Measurements from ENCODE around the gene DZIP1.
"Not testable (repeated sequence)": the region's sequence is repeated elsewhere in the genome, so short reads cannot be mapped to it uniquely, and the experiment has no call there.

Gene DZIP1

DNA sequence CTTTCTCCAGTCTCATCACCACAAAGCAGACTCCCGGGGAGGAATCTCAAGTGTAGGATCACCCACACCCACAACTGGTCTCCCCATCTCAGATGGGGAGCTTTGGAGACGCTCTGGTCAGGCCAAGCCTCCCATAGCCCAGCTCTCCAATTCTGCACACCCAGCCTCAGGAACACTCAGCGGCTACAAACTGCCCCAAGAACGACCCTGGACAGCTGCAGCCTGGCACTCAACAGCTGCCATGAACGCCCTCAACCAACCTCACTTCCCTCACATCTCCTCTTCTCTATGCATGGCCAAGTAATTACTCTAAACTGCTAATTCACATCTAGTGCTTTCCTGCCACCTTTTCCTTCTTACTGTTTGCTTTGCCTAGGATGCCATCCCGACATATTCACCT lies 42.6 kb downstream of the DZIP1 start:
- no peak for DNase-seq (ENCODE audit: low read depth in 2 of 2)

DNA sequence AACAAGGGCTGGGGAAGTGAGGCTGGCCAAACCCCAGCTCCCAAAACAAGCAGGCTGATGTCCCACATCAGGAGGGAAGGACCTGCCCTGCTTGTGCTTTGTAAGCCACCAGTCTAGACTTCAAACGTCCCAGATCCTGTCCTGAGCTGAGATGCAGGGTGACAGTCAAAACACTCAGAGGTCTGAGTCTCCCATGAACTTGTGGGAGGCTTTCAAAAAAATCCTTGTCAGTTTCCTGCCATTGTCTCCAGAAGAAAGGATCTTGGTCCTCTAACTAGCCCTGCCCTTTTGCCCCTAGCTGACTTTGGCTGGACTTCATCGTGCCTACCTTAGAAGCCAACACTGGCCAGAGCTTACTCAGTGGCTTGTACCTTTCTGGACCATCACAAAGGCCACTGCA lies 43.3 kb downstream of the DZIP1 start:
- DNase-seq (ENCODE audit: low read depth in 2 of 2): no peak

DNA sequence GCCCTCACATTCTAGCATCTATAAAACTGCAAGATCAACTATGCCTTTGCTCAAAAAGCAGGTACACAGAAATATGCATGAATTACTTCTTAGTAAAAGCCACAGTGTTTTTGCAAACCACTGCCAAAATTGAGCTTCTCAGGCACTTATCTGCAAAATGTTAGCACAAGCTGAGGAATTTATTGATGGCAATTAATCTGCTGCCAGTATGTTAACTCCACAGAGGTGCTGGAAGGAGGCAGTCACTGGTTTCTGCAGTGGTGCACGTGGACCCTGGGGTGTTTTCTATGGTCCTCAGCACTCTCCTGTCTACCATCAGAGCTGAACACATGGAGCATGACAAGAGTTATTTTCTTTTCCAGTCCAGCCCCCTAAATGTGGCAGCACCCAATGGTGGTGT lies 47.8 kb downstream of the DZIP1 start:
- no peak for DNase-seq (ENCODE audit: low read depth in 2 of 2)

DNA sequence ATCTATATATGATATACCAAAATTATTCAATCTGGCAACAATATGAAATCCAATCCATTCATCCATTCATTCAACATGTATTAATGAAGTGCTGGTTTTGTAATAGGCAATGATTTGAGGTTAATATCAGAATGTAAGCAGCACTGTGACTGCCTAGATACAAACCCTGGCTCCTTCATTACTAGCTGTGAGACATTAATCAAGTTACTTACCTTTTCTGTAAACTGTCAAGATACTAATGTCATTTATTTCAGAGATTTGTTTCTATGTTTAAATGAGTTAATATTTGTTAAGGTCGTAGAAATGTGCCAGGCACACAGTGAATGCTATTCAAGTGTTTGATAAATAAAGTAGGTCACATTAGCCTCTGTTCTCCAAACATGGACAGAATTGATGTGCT lies 51.0 kb downstream of the DZIP1 start:
- DNase-seq (ENCODE audit: low read depth in 2 of 2): no peak

DNA sequence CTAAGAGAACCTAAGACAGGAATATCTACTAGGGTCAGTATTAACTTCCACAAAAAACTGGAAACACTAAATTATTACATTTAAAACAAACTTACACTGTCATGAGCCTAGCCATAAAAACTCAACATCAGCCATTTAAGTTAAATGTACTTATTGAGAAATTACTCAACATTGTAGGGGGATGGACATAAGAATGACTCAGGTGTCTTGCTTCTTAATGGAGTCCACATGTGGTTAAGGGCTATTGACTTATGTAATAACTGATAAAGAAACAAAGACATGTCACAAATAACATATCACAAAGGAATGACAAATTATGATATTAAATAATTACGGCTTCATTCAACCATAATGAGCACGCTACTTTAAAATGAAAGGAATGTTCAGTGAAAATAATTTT lies 55.8 kb downstream of the DZIP1 start:
- DNase-seq (ENCODE audit: low read depth in 2 of 2): no peak

DNA sequence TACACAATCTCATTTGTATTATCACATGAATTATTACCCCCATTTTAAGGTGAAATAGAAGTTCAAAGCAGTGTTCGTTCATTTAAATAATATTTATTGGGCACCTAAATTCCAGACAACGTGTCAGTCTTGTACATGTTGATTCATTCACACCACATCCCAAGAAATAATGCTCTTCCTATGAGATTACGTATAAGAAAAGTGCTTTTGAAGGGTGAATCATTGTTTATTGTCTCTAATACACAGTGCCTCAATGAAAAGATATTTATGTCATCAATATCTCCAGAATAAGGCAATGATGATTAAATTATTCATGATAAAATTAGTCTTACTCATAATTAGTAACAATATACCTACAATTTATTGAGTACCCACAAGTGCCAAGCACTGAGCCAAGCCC lies 56.4 kb downstream of the DZIP1 start:
- DNase-seq (ENCODE audit: low read depth in 2 of 2): no peak

DNA sequence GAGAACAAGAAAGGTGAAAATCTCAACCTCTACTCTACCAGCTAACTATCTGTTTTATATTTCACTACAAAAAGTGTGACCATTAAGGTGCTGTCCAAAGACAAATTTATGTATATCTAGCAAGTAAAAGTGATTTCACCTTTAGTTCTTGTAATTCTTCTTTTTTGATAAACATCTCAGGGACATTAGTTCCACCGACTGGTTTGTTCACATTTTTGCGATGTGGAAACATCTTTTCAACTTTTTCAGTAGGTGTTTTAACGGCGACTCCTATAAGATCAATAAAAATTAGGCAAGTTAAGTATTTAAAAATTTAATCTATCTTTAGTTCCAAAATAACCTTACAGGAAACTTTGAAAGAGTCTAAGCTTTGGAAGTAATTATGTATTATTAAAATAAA lies 58.6 kb downstream of the DZIP1 start:
- no peak for DNase-seq (ENCODE audit: low read depth in 2 of 2)

DNA sequence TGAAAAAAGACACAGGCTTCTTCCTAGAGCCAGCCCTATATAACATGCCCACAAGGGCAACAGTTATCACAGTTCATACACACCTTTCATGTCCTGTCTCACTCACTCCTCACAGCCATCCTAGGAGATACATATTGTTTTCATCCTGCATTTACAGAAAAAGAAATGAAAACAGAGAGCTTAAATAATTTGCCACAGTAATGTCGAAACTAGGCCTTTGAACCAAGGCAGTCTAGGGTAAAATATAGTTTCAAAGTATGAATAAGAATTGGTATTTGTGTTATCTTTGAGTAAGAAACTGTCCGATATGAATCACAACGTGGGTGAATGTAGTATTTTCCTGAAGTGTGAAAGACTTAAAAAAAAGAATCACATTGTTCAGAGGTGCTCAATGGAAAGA lies 65.2 kb downstream of the DZIP1 start:
- no peak for DNase-seq (ENCODE audit: low read depth in 2 of 2)

DNA sequence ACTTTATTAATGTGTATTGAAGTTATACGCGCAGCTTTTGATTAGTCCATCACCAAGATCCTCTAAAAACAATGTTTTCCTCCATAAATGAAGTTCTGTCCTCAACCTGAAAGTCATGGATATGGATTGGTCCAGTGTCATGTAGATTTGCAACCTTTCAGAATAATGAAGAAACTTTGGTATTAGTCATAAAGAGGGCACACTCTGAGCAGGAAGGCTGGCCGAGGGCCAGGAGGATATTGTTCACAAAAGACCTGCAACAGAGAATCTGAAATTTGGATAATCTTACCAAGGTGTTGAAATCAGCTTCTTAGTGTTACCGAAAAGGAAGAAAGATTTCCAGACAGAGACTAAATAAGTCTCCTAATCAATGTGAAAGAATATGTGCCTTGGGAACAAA lies 71.3 kb downstream of the DZIP1 start:
- no peak for DNase-seq (ENCODE audit: low read depth in 2 of 2)

DNA sequence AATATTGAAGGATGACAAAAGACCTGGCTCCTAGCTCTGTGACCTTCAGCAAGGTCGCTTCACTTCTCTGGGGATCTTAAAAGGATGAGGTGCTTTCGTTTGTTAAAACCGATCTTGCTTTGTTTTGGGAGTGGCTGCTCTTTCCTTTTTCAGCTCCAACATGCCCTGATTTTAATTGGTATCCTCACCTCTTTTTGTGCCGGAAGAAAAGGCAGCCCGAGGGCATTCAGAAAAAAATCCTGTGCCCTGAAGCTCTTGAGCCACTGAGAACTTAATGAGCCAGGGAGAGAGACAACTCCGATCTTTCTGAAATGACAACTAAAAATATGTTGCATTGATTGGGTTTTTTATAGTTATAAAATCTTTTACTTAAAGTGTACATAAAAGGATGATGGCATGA lies 72.6 kb downstream of the DZIP1 start:
- DNase-seq (ENCODE audit: low read depth in 2 of 2): no peak

DNA sequence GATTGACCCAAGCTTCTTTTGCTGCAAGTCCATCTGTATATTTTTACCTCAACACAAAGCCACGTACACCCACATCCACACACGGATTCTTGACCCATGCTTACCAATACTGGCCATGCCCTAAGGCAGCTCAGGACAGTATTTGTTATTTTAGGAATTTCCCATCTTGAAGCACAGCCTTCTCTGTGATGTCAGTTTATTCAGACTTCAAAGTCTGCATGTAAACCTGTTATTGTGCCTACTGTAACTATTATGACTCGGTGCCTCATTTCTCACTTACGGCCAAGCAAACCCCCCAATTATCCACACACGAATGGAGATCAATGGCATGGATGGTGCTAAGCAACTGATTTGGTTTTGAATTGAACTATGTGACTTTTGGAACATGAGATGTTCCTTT lies 74.5 kb downstream of the DZIP1 start:
- DNase-seq (ENCODE audit: low read depth in 2 of 2): no peak

DNA sequence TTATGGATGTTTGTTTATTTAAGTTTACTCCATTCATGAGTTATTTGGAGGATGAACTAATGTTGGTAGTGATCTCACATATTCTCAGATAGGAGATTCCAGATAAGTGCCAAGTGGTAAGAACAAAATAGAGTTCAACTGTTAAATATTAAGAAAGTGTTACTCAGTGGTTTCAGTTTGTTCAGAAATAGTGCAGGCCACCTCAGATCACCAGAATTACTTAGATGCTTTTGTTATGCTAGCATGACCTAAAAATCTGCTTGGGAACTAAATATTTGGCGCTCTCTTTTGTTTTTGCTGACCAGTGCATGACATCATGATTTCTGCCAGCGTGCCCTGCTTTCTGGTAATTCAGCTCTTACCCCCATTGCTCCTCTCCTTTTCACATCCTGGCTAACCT lies 76.4 kb downstream of the DZIP1 start:
- DNase-seq (ENCODE audit: low read depth in 2 of 2): no peak

DNA sequence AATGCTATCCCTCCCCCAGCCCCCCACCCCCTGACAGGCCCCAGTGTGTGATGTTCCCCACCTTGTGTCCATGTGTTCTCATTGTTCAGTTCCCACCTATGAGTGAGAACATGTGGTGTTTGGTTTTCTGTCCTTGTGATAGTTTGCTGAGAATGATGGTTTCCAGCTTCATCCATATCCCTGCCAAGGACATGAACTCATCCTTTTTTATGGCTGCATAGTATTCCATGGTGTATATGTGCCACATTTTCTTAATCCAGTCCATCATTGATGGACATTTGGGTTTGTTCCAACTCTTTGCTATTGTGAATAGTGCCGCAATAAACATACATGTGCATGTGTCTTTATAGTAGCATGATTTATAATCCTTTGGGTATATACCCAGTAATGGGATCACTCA lies 78.7 kb downstream of the DZIP1 start:
- DNase-seq (ENCODE audit: low read depth in 2 of 2): not testable (repeated sequence)

DNA sequence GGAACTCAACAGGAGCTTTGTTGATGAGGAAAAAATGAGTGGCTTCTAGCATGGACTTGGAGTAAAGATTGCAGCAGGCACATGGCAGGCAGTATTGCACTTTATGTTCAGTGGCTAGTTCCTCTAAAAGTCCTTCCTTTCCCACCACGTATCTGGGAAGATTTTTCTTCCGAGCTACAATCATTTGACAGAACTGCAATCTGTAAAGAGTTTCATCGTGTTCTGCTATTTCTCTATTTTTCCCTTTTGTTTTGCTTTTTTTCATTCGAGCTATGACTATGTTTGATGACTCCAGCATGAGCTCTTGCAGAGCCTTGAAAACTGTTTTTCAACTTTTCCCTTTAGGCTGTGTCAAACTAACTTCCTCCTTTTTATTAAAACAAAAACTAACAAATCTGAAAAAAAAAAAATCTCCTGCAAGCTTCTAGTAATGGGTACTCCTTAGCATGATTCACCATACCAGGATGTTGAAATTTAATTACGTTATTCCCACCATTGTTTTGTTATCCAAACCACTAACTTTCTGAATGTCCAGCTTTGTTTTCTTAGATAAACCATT lies 79.7 kb downstream of the DZIP1 start:
- DNase-seq (ENCODE audit: low read depth in 2 of 2): no peak

DNA sequence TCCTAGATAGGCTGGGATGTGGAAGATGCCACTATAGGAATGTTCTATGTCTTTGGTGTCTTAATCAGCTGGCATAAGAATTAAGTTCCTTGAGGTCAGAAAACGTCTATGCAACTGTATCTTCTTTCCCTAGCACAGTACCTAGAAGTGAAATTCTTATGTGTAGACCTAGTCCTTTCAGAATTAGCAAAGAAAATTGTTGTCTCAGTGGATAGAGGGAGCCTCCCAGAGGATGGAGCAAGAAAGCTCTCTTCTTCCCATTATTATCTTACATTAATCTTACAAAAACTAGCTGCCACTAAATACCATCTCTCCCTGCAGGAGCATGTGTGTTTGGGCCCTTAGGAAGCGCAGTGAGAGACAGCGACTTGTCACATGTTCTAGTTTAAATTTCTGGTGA lies 80.4 kb downstream of the DZIP1 start:
- DNase-seq (ENCODE audit: low read depth in 2 of 2): no peak

DNA sequence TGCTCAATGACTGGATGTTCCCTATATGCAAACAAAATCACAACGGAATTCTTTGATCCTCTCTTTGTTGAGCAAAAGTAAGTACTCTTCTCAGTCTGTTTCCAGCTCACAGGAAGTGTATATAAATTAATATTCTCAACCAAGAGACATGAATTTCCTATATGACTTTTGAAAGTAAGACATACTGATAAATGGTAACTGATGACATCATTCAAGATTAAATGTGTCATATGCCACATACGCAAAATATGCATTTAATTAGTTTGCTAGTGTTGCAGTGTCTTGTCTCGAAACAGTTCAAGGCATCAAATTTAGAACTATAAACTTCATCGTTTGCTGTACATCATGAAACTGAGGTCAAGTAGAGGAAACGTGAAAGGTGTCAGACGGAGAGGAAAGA lies 84.1 kb downstream of the DZIP1 start:
- no peak for DNase-seq (ENCODE audit: low read depth in 2 of 2)

DNA sequence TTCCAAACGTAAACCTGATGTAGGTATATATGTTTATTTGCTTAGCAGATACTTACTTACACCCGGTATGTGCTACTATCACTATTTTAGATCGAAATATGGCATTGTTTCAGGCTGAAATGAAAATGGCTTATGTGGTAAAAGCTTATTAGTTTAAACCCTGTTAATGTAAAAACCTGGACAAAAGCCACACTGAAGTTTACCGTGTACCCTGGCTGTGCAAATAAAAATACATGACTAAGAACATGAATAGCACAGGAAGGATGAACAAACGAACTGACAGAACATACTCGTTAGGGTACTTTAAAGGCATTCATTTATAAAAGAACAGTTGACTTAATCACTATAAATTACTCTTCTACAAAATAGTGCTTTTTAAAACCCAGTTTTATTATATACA lies 85.4 kb downstream of the DZIP1 start:
- no peak for DNase-seq (ENCODE audit: low read depth in 2 of 2)

DNA sequence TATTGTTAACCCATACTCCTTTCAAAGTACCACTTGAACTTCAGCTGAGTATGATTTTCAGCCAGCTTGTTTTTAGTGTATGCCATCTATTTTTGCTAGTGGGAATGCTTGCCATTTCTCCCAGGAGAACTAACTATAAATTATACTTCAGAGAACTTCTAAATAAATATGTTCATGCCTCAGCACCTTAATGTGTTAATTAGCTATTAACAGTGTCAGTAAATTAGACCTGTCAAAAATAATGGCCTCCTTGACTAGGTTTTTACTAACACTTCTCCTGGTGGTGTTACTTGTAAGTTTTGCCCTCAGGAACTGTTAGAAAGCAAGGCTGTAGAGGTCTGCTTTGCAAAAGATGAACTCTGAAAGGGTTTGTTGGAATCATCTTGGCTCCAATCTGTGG lies 87.5 kb downstream of the DZIP1 start:
- no peak for DNase-seq (ENCODE audit: low read depth in 2 of 2)

DNA sequence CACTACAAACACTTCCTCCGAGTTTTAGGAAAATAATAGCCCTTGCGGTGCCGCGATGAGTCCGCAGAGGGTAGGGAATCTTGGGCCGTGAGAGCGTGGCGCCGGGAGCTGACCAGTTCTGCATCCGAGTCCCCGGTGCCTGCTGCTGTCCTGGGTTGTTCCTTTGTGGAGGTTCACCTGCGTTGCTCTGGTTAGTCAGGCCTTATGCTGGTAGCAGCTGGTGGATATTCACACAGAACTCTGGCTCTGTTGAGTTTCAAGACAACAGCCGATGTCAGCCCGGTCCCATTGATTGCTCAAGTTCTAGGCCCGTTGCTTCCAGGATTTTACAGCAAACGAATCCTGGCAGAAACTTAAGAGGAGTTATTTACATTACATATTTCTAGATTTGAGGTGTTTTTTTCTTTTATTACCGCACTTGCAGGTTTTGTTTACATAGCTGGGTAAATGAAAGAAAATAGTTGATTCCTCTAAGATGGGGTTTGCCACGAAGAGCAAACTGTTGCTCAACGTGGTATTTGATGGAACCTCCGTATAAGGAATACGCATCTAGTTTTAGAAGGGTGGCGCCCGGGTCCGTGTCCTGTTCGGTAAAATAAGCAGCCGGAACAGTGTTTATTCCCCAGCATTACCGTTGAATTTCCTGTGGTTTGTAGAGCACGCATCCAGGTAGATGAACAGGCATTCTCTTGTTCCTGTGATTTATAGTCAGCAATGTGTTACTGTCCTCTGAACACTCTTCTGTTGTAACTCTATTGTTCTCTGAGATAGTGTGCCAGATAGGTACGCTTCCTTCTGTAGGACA lies 90.7 kb downstream of the DZIP1 start:
- DNase-seq (ENCODE audit: low read depth in 2 of 2): no peak

DNA sequence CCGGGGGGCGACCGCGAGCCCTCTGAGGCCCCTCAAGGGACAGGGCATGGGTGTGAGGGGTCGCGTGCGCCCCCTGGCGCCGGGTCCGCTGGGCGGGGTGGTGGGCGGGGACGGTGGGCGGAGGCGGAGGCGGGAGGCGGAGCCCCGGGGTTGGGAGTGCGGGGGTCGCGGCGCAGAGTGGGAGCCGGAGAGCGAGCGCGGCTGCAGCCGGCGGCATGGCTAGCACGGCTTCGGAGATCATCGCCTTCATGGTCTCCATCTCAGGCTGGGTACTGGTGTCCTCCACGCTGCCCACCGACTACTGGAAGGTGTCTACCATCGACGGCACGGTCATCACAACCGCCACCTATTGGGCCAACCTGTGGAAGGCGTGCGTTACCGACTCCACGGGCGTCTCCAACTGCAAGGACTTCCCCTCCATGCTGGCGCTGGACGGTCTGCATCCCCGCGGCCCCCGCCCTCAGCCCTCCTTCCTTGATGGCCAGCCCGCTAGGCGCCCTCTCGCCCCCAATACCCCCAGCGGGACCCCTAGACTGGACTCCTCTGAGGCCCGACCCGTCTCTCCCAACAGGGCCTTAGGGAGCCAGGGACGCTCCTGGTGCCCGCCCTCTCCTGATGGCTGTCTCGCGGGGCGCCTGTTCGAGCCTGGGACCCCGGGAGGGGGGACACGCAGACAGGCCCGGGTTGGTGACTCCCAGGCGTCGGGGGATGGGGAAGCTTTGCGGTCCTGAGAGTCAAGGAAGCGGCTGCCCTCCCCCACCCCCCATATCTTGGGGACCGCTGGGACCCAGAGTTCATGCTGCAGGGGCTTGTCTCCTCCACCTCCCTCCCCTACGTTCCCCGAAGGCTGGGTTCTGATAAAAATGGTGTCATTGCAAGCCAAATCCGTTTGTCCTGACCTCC lies 91.7 kb downstream of the DZIP1 start, which contains the start of gene CLDN10:
Gene CLDN10 (plus strand): TSS at position 182 of the 903 bp plus-strand sequence. CDS start 34 bp downstream, at position 216.
- no peak for DNase-seq (ENCODE audit: low read depth in 2 of 2)

DNA sequence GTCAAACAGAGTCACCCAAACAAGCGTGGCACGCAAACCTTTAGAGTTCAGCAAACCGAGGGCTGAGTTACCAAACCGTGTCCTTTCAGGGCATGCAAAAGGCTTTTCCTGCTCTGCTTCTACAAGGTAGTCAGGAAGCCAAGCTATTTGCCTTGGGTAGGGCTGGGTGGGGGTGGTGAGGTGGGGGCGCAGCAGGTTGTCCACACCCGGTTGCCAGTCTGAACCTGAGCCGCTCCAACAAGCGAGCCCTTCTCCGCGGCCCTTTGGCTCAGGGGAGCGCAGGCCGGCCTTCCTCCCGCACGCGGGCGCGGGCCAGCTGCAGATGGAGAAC lies 92.3 kb downstream of the DZIP1 start:
- no peak for DNase-seq (ENCODE audit: low read depth in 2 of 2)

DNA sequence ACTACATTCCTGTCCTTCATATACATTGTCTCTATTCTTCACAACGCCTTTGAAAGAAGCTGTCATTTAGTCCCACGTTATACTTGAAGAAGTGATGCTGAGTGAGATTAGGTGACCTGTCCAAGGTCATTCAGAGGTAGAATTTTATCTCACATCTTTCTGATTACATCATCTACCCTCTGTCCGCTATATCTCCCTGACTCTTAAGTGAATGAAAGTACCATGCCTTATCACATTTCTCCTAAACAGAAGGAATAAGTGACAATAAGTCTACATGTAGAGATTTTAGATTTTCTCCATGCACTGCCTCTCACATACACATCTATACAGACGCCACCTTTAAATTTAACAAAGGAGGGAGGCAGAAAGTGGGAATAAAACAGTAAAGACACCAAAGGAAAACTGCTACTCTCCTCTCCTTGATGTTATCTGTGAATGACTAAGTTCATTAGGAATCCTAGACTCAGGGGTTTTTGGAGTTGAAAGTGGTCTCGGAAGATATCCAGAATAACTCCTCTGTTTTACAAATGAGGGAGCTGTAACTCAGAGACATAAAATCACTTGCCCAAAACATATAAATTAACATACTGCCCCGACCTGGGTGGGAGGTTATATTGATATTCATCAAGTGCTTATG lies 96.9 kb downstream of the DZIP1 start:
- no peak for DNase-seq (ENCODE audit: low read depth in 2 of 2)
